Measurements from ENCODE around the gene LETM1. TPM values are rescaled to one million over a fixed set of nuclear protein-coding genes. Genes with fewer than 3 reads are reported as not detected.

The LETM1 gene
- total RNA-seq, 2 experiments from 2014 or later = 56.6 to 58.9 TPM

GRCh38 chr4:1767770-1768366, 88.1 kb downstream of the LETM1 start:
- DNase-seq = no peak
- Mint-ChIP-seq H3K36me3 (ENCODE audit: low read depth) (no peaks in the 10 kb centered on the region), H3K4me3 (no peak overlapping the region), H3K27me3 (ENCODE audit: low read depth) (peaks cover 20% of the 10 kb centered on the region), H3K4me1 (ENCODE audit: low read depth) (peaks cover 2% of the 10 kb centered on the region), H3K9me3 (ENCODE audit: insufficient read depth) (no peaks in the 10 kb centered on the region), H3K27ac (no peak overlapping the region)
- POLR2A ChIA-PET = no interaction called here
- no peak for ATAC-seq
- CTCF ChIA-PET = interaction anchor here (0.9 to 1.0 kb wide), 3 partner anchors 9 to 41 kb away, joined by 3 read pairs; no protein-coding TSS in a partner anchor

- H3K4me3 Mint-ChIP-seq = no peak overlapping the region
- no peak overlapping the region for H3K27ac Mint-ChIP-seq
- DNase-seq = no peak
- H3K36me3 Mint-ChIP-seq (ENCODE audit: low read depth) = no peaks in the 10 kb centered on the region
- H3K9me3 Mint-ChIP-seq (ENCODE audit: insufficient read depth) = no peaks in the 10 kb centered on the region
- peaks cover 22% of the 10 kb centered on the region for H3K27me3 Mint-ChIP-seq (ENCODE audit: low read depth)
- ATAC-seq = no peak
- peaks cover 2% of the 10 kb centered on the region for H3K4me1 Mint-ChIP-seq (ENCODE audit: low read depth)
- POLR2A ChIA-PET = no interaction called here
- CTCF ChIA-PET = interaction anchor here (0.9 to 1.0 kb wide), 3 partner anchors 8 to 42 kb away, joined by 3 read pairs; no protein-coding TSS in a partner anchor
Measured at GRCh38 chr4:1767061-1767769, 88.7 kb downstream of the LETM1 start.

- Mint-ChIP-seq H3K27me3 (ENCODE audit: low read depth) (peaks cover 22% of the 10 kb centered on the region), H3K4me3 (no peak overlapping the region), H3K9me3 (ENCODE audit: insufficient read depth) (no peaks in the 10 kb centered on the region), H3K36me3 (ENCODE audit: low read depth) (no peaks in the 10 kb centered on the region), H3K27ac (no peak overlapping the region), H3K4me1 (ENCODE audit: low read depth) (no peaks in the 10 kb centered on the region)
- no peak for DNase-seq
- ChIA-PET POLR2A (no interaction called here), CTCF (no interaction called here)
- no peak for ATAC-seq
Measured at GRCh38 chr4:1766106-1767060, 89.6 kb downstream of the LETM1 start.

GRCh38 chr4:1765409-1766072, 90.4 kb downstream of the LETM1 start:
- CTCF ChIA-PET = no interaction called here
- ATAC-seq = no peak
- Mint-ChIP-seq H3K27ac (no peak overlapping the region), H3K4me1 (ENCODE audit: low read depth) (no peaks in the 10 kb centered on the region), H3K36me3 (ENCODE audit: low read depth) (no peaks in the 10 kb centered on the region), H3K27me3 (ENCODE audit: low read depth) (peaks cover 22% of the 10 kb centered on the region), H3K4me3 (no peak overlapping the region), H3K9me3 (ENCODE audit: insufficient read depth) (no peaks in the 10 kb centered on the region)
- POLR2A ChIA-PET = no interaction called here
- DNase-seq = no peak

- no peaks in the 10 kb centered on the region for H3K4me1 Mint-ChIP-seq (ENCODE audit: low read depth)
- H3K27me3 Mint-ChIP-seq (ENCODE audit: low read depth) = peaks cover 22% of the 10 kb centered on the region
- no peak overlapping the region for H3K27ac Mint-ChIP-seq
- no peak for ATAC-seq
- H3K4me3 Mint-ChIP-seq = no peak overlapping the region
- H3K36me3 Mint-ChIP-seq (ENCODE audit: low read depth) = no peaks in the 10 kb centered on the region
- DNase-seq = no peak
- CTCF ChIA-PET = no interaction called here
- no peaks in the 10 kb centered on the region for H3K9me3 Mint-ChIP-seq (ENCODE audit: insufficient read depth)
- POLR2A ChIA-PET = no interaction called here
Measured at GRCh38 chr4:1764670-1765069, 91.3 kb downstream of the LETM1 start.

- POLR2A ChIA-PET = no interaction called here
- no peaks in the 10 kb centered on the region for H3K36me3 Mint-ChIP-seq (ENCODE audit: low read depth)
Measured at GRCh38 chr4:1763550-1764080, 92.3 kb downstream of the LETM1 start.

GRCh38 chr4:1763070-1763549, 92.8 kb downstream of the LETM1 start:
- no peak overlapping the region for H3K27ac Mint-ChIP-seq
- no peaks in the 10 kb centered on the region for H3K36me3 Mint-ChIP-seq (ENCODE audit: low read depth)
- no peak overlapping the region for H3K4me3 Mint-ChIP-seq
- H3K4me1 Mint-ChIP-seq (ENCODE audit: low read depth) = no peaks in the 10 kb centered on the region
- DNase-seq (no peak), ATAC-seq (no peak)
- H3K9me3 Mint-ChIP-seq (ENCODE audit: insufficient read depth) = no peaks in the 10 kb centered on the region
- ChIA-PET CTCF (no interaction called here), POLR2A (interaction anchor here (0.8 kb wide), 1 partner anchor 36 kb away, joined by 3 read pairs; no protein-coding TSS in a partner anchor)
- H3K27me3 Mint-ChIP-seq (ENCODE audit: low read depth) = peaks cover 17% of the 10 kb centered on the region

More at GRCh38 chr4:1763550-1764080, 92.3 kb downstream of the LETM1 start:
- Mint-ChIP-seq H3K27me3 (ENCODE audit: low read depth) (peaks cover 22% of the 10 kb centered on the region), H3K4me1 (ENCODE audit: low read depth) (no peaks in the 10 kb centered on the region), H3K9me3 (ENCODE audit: insufficient read depth) (no peaks in the 10 kb centered on the region), H3K27ac (no peak overlapping the region), H3K4me3 (no peak overlapping the region)
- DNase-seq = no peak
- no peak for ATAC-seq
- CTCF ChIA-PET = no interaction called here

- no peak for ATAC-seq
- DNase-seq = no peak
- no peaks in the 10 kb centered on the region for H3K4me1 Mint-ChIP-seq (ENCODE audit: low read depth)
Measured at GRCh38 chr4:1762264-1763010, 93.5 kb downstream of the LETM1 start.

More at GRCh38 chr4:1762264-1763010, 93.5 kb downstream of the LETM1 start:
- Mint-ChIP-seq H3K27ac (no peak overlapping the region), H3K9me3 (ENCODE audit: insufficient read depth) (no peaks in the 10 kb centered on the region), H3K4me3 (no peak overlapping the region), H3K27me3 (ENCODE audit: low read depth) (peaks cover 14% of the 10 kb centered on the region), H3K36me3 (ENCODE audit: low read depth) (no peaks in the 10 kb centered on the region)
- CTCF ChIA-PET = no interaction called here
- POLR2A ChIA-PET = interaction anchor here (0.8 kb wide), 1 partner anchor 35 kb away, joined by 3 read pairs; no protein-coding TSS in a partner anchor

Other genes with a start within 250 kb of the LETM1 start
- under 1 TPM; 0.45 to 0.91 TPM for gene FAM53A, start 171.8 kb downstream of the LETM1 start, total RNA-seq
- gene SLBP, start 143.8 kb downstream of the LETM1 start, total RNA-seq = 100 to 1,000 TPM; 132 to 136 TPM
- gene TMEM129, start 134.8 kb downstream of the LETM1 start, total RNA-seq = 10 to 100 TPM; 21.9 to 22.4 TPM
- 100 to 1,000 TPM; 284 to 311 TPM for gene TACC3, start 134.6 kb downstream of the LETM1 start, total RNA-seq
- under 1 TPM; 0.34 to 0.37 TPM for gene FGFR3, start 62.9 kb downstream of the LETM1 start, total RNA-seq
- 100 to 1,000 TPM; 287 to 290 TPM for gene NSD2, start 15.2 kb upstream of the LETM1 start, total RNA-seq
- 10 to 100 TPM; 32.2 to 35.6 TPM for gene NELFA, start 152.8 kb upstream of the LETM1 start, total RNA-seq
- under 1 TPM in 1 of 2 experiments, not detected in 1; 0.05 TPM for gene NAT8L, start 203.2 kb upstream of the LETM1 start, total RNA-seq

Data from activated CD8-positive, alpha-beta T cell treated with anti-CD3 and anti-CD28 coated beads, Interleukin-2, amount 10 ng/mL, durations not matched to agents 7 days and 5 days (primary cell).